Stimulated activated CD8-positive, alpha-beta memory T cell treated with anti-CD3 and anti-CD28 coated beads, Interleukin-7, amount 100 ng/mL, for 24 hours (primary cell): ENCODE measurements around the gene TOP1.
"Not testable (repeated sequence)": the region's sequence is repeated elsewhere in the genome, so short reads cannot be mapped to it uniquely, and the experiment has no call there.

Experiments
- DNase-seq: peaks from one replicate; pipeline ENCODE4 v3.0.0-alpha.2; 2020; ENCODE audit warnings: low read depth

Gene TOP1

GRCh38 chr20:41132388-41132775, 103.8 kb downstream of the TOP1 start:
- DNase-seq, result not testable (repeated sequence)

GRCh38 chr20:41133709-41134361, 105.2 kb downstream of the TOP1 start:
- DNase-seq, result no peak

GRCh38 chr20:41134362-41135186, 106.0 kb downstream of the TOP1 start:
- DNase-seq, result no peak

GRCh38 chr20:41135187-41135887, 106.7 kb downstream of the TOP1 start:
- no peak for DNase-seq

- DNase-seq, result no peak
Observed at GRCh38 chr20:41135888-41136679, 107.5 kb downstream of the TOP1 start.

- peak; percentile 70 for DNase-seq
Observed at GRCh38 chr20:41136680-41137613, 108.3 kb downstream of the TOP1 start, which contains the start of gene PLCG1. TSS of gene PLCG1 (plus strand) at chr20:41137543. CDS start at chr20:41137642, 99 bp downstream.

- no peak for DNase-seq
Observed at GRCh38 chr20:41137614-41138474, 109.2 kb downstream of the TOP1 start.

GRCh38 chr20:41138475-41139226, 110.0 kb downstream of the TOP1 start:
- DNase-seq, result no peak

GRCh38 chr20:41139227-41140093, 110.8 kb downstream of the TOP1 start:
- DNase-seq, result no peak

GRCh38 chr20:41140226-41141133, 111.9 kb downstream of the TOP1 start:
- no peak for DNase-seq

GRCh38 chr20:41141153-41141815, 112.7 kb downstream of the TOP1 start:
- no peak for DNase-seq

- no peak for DNase-seq
Observed at GRCh38 chr20:41142245-41142644, 113.6 kb downstream of the TOP1 start.

- no peak for DNase-seq
Observed at GRCh38 chr20:41142919-41143318, 114.3 kb downstream of the TOP1 start.

GRCh38 chr20:41143354-41143753, 114.7 kb downstream of the TOP1 start:
- DNase-seq, result no peak

- DNase-seq, result no peak
Observed at GRCh38 chr20:41145317-41145716, 116.7 kb downstream of the TOP1 start.

GRCh38 chr20:41145821-41146620, 117.4 kb downstream of the TOP1 start:
- DNase-seq, result no peak
